Stimulated activated memory B cell treated with anti-CD40 and anti-IgM and Interleukin-4, amounts not matched to agents 10 μg/mL and 1 μg/mL and 100 μg/mL, for 72 hours (primary cell): Measurements from ENCODE around the gene VMP1.
"Not testable (repeated sequence)": the region's sequence is repeated elsewhere in the genome, so short reads cannot be mapped to it uniquely, and the experiment has no call there.

Source experiments
- ATAC-seq: fragments of 150-1000 bp; cut with Tn5 transposase; 2 replicates; pipeline ENCODE4 v1.10.0; 2021
- H3K27ac Mint-ChIP-seq: one replicate; pipeline ENCODE4 v1.8.0; 2022; ENCODE audit warnings: mild to moderate bottlenecking, mixed read lengths
- H3K27me3 Mint-ChIP-seq: one replicate; pipeline ENCODE4 v1.8.0; 2022; ENCODE audit warnings: mixed read lengths
- H3K36me3 Mint-ChIP-seq: one replicate; pipeline ENCODE4 v1.8.0; 2022; ENCODE audit warnings: mixed read lengths
- H3K4me1 Mint-ChIP-seq: one replicate; pipeline ENCODE4 v1.8.0; 2022; ENCODE audit warnings: mixed read lengths
- H3K4me3 Mint-ChIP-seq: one replicate; pipeline ENCODE4 v1.8.0; 2022; ENCODE audit warnings: mild to moderate bottlenecking, moderate library complexity, mixed read lengths
- H3K9me3 Mint-ChIP-seq: one replicate; pipeline ENCODE4 v1.8.0; 2022; ENCODE audit warnings: mixed read lengths

VMP1 gene

DNA sequence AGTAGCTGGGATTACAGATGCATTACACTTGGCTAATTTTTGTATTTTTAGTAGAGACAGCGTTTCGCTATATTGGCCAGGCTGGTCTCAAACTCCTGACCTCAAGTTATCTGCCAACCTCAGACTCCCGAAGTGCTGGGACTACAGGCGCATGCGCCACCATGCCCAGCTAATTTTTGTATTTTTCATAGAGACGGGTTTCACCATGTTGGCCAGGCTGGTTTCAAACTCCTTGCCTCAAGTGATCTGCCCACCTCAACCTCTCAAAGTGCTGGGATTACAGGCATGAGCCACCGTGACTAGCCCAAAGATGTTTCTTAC is 145.4 kb downstream of the VMP1 start:
- H3K36me3 Mint-ChIP-seq, H3K9me3 Mint-ChIP-seq, H3K4me3 Mint-ChIP-seq, ATAC-seq, H3K27me3 Mint-ChIP-seq: not testable (repeated sequence)
- Mint-ChIP-seq H3K4me1 (peaks cover 30% of the 10 kb centered on the region), H3K27ac (peak overlapping the region; percentile 55)

DNA sequence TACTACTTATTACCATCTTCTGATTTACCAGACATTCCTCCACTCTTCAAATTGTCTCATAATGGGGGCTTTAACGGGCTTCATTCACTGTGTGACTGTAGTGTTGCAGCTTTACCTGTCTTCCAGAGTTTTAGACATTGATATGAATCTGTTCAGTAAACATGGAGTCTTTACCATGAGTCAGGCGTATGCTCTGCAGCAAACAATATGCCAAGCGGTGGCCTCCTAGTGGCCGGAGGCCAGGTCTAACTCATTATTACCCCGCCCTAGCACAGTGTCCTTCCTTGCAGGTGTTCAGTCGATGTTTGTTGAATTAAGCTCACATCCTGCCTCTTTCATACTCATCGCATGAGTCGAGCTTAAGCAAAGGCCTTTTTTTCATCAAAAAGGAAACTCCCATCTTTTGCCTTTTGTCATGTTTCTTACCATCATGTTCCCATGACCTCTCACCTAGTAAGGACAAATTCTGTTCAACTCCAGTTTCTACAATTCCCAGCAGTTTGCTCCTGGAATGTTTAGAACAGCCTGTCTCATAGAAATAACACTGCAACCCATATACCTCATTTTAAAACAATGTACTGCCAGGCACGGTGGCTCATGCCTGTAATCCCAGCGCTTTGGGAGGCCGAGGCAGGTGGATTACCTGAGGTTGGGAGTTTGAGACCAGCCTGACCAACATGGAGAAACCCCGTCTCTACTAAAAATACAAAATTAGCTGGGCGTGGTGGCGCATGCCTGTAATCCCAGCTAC is 145.9 kb downstream of the VMP1 start:
- ATAC-seq: peak; percentile 87
- Mint-ChIP-seq H3K4me3 (no peak overlapping the region), H3K27ac (peak overlapping the region; percentile 55), H3K36me3 (no peaks in the 10 kb centered on the region), H3K27me3 (no peaks in the 10 kb centered on the region), H3K9me3 (peaks cover 2% of the 10 kb centered on the region), H3K4me1 (peaks cover 25% of the 10 kb centered on the region)

DNA sequence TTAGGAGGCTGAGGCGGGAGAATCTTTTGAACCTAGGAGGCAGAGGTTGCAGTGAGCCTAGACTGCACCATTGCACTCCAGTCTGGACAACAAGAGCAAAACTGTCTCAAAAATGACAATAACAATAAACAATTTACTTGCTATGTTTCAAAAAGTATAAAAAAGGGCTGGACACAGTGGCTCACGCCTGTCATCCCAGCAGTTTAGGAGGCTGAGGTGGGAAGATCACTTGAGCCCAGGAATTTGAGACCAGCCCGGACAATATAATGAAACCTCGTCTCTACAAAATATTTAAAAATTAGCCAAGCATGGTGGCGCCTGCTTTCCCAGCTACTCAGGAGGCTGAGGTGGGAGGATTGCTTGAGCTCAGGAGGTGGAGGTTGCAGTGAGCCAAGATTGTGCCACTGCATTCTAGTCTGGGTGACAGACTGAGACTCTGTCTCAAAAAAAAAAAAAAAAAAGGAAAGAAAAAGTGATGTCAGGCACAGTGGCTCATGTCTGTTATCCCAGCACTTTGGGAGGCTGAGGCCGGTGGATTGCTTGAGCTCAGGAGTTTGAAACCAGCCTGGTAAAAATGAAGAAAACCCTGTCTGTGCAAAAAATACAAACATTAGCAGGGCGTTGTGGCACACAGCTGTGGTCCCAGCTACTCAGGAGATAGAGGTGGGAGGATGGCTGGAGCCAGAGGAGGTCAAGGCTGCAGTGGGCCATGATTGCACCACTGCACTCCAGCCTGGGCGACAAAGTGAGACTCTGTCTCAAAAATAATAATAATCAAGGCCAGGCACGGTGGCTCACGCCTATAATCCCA is 146.7 kb downstream of the VMP1 start:
- Mint-ChIP-seq H3K4me1 (peaks cover 17% of the 10 kb centered on the region), H3K27ac (peak overlapping the region; percentile 55)
- not testable (repeated sequence) for H3K9me3 Mint-ChIP-seq, H3K36me3 Mint-ChIP-seq, ATAC-seq, H3K4me3 Mint-ChIP-seq, H3K27me3 Mint-ChIP-seq

DNA sequence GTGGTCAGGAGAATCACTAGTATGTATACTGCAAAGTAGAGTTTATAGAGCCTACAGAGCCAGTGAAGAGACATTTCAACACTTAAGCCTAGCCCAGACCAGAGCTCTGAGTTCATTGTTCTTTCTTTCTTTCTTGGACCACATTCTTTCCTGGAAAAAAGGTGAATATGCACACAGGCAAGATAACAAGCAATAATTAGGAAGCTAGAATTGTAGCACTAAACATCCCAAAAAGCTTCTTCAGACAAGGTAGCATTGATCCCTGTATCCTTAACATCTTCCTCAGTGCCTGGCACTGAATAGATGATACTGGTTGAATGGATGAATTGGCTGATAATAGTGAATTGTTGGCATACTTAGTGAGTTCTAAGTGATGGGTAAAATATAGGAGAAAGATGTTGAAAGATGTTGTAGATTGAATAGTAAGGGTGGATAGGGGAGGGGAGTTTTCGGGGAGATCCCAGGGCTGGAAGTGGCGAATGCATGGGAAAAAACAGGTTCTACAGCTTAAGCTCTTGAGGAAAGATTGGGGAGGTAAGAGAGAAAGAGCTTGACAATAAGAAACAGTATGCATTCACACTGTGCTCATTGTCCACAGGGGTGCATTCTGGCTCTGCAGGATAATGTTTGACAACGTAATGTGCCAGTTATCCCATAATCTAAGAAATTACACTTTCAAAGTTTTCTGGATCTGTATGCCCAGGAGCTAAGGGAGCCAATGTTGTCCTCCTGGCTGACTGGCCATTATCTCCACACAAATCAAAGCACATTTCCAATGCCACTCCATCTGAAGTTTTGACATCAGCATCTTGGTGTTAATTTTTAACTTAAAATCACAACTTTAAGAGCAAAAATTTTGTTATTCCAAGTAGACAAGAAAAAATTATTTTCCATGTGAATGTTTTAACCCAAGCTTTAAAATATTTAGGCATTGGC is 149.7 kb downstream of the VMP1 start:
- Mint-ChIP-seq H3K27ac (peak overlapping the region; percentile 51), H3K4me3 (no peak overlapping the region), H3K36me3 (peaks cover 6% of the 10 kb centered on the region), H3K9me3 (peaks cover 2% of the 10 kb centered on the region), H3K4me1 (peaks cover 11% of the 10 kb centered on the region), H3K27me3 (no peaks in the 10 kb centered on the region)
- ATAC-seq: no peak

DNA sequence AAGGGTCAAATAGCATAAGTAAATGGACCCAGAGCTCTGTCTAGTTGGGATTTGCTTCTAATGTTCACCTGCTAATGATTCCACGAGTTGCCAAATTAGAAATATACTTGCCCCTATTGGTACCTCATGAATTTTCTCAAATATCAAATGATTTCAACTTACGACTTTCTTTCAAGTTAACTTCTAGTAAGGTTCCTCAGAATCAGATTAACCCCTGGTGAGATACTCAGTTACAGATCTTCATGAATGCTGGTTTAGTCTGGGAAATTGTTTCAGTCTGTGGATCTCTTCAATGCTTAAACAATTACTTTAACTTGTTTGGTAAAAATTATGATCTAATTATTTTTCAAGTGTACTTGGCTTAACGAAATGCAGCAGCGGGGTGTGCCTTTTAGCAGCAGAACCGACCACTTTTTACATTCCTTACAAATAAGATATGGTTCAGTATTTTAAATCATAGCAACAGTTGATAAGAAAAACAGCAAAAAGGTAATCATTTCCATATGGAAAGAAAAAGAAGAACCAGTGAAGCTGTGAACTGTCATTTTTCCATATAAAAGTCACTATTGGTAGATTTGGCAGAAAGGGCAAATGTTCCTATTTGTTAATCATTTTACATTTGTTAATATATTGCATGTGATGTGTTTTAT is 150.8 kb downstream of the VMP1 start:
- no peaks in the 10 kb centered on the region for H3K27me3 Mint-ChIP-seq
- peaks cover 6% of the 10 kb centered on the region for H3K36me3 Mint-ChIP-seq
- ATAC-seq: no peak
- no peak overlapping the region for H3K4me3 Mint-ChIP-seq
- H3K4me1 Mint-ChIP-seq: peaks cover 5% of the 10 kb centered on the region
- H3K9me3 Mint-ChIP-seq: no peaks in the 10 kb centered on the region
- no peak overlapping the region for H3K27ac Mint-ChIP-seq

DNA sequence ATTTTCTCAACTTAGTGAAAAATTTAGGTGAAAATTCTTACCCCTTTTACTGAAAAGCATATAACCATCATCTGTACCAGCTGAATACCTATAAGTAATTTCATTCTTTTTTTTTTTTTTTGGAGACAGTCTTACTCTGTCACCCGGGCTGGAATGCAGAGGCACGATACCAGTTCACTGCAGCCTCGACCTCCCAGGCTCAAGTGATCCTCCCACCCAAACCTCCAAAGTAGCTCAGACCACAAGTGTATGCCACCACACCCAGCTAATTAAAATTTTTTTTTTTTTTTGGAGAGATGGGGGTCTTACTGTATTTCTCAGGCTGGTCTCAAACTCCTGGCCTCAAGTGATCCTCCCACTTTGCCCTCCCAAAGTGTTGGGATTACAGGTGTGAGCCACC is 151.5 kb downstream of the VMP1 start:
- Mint-ChIP-seq H3K27ac (no peak overlapping the region), H3K4me3 (no peak overlapping the region), H3K36me3 (peaks cover 6% of the 10 kb centered on the region), H3K9me3 (no peaks in the 10 kb centered on the region), H3K4me1 (no peaks in the 10 kb centered on the region), H3K27me3 (no peaks in the 10 kb centered on the region)
- no peak for ATAC-seq

DNA sequence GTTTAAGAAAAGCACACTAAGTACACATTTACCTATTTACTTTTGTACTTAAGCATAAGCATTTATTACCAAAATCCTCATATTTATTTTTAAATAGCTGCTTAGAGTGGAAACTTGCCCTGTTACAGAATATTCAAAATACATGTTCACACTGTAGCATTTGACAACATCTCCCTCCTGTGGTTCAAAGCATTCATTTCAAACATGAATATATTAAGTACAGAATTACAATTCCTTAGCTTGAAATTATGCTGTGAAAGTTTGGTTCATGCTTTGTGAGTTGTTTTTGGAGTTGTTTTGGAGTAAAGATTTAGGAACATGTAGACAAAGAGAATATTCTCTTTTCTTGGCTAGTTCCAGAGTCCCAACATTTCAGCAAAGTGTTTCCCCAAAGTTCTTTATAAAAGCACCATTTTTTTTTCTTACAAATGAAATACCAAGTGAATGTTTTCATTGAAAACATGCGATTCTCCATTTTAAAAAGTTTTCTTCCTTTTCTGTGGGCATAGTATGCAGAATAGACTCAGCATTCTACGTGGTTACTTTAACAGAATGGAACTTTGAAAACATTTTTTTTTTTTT is 152.1 kb downstream of the VMP1 start:
- H3K4me3 Mint-ChIP-seq: no peak overlapping the region
- H3K9me3 Mint-ChIP-seq: no peaks in the 10 kb centered on the region
- peaks cover 6% of the 10 kb centered on the region for H3K36me3 Mint-ChIP-seq
- no peaks in the 10 kb centered on the region for H3K27me3 Mint-ChIP-seq
- H3K4me1 Mint-ChIP-seq: no peaks in the 10 kb centered on the region
- no peak for ATAC-seq
- H3K27ac Mint-ChIP-seq: no peak overlapping the region

DNA sequence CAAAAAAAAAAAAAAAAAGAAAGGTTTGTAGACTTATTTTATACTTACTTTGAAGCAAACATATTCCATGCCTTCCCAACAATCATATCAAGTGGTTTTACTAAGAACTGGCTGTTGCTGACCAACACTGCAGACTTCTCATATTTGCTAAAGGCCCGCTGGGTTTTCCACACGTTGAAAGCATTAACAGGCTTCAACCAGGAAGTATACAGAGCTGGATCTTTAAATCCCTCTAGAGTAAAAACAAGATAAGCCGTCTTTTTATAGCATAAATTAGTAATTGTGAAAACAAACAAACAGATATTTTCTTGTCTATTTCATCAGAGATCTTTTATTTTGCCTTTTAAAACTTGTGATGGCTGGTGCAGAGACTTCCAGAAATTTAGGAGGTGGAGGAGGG is 156.2 kb downstream of the VMP1 start:
- H3K4me3 Mint-ChIP-seq: no peak overlapping the region
- no peaks in the 10 kb centered on the region for H3K9me3 Mint-ChIP-seq
- peaks cover 6% of the 10 kb centered on the region for H3K36me3 Mint-ChIP-seq
- H3K4me1 Mint-ChIP-seq: no peaks in the 10 kb centered on the region
- H3K27ac Mint-ChIP-seq: no peak overlapping the region
- no peaks in the 10 kb centered on the region for H3K27me3 Mint-ChIP-seq
- ATAC-seq: no peak

DNA sequence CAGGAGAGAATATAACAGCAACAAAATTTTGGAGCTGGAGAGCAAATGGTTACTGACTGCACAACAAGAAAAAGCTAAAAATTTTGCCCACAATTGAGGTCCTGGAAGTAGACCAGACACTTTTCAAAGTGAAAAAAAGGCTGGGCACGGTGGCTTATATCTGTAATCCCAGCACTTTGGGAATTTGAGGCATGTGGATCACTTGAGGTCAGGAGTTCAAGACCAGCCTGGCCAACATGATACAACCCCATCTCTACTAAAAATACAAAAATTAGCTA is 162.4 kb downstream of the VMP1 start:
- no peak for ATAC-seq
- Mint-ChIP-seq H3K36me3 (peaks cover 10% of the 10 kb centered on the region), H3K27ac (no peak overlapping the region)

DNA sequence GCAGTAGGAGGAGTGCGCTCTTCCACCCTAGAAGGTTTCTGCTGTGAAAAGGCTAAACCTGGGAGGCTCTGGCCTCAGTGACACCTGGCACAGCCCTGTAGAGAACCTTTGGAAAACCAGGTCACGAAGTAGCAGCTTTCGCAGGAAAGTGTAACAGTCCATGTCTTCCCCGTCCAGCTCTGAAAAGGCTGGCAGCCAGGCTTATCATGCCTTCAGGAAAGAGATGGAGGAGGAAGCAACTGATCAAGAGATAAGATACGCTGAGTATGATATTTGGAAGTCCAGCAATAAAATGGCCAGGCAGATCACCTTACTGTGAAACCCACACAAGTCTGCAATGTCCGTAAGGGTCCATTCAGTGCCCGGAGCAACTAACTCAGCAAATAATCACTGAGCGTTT is 163.0 kb downstream of the VMP1 start:
- Mint-ChIP-seq H3K4me1 (no peaks in the 10 kb centered on the region), H3K9me3 (no peaks in the 10 kb centered on the region), H3K4me3 (no peak overlapping the region), H3K27ac (no peak overlapping the region), H3K36me3 (peaks cover 10% of the 10 kb centered on the region), H3K27me3 (no peaks in the 10 kb centered on the region)
- no peak for ATAC-seq

More for the DNA sequence above, 162.4 kb downstream of the VMP1 start:
- H3K4me3 Mint-ChIP-seq: no peak overlapping the region
- no peaks in the 10 kb centered on the region for H3K27me3 Mint-ChIP-seq
- H3K9me3 Mint-ChIP-seq: no peaks in the 10 kb centered on the region
- no peaks in the 10 kb centered on the region for H3K4me1 Mint-ChIP-seq

DNA sequence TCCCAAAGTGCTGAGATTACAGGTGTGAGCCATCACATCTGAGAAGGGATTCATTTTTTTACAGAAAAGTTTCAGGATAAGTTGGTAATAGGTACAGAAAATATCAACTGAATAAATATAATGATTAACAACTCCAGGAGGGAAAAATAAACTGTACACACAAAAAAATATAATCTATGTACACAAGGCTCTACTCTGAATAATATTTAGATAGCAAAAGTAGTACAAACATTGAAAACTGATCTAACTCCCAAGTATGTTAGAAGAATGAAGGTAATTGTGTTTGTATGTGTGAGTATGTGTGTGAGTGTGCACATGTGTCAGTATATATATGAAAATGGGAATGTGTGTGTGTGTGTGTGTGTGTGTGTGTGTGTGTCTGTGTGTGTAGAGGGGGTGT is 164.9 kb downstream of the VMP1 start:
- H3K4me1 Mint-ChIP-seq: no peaks in the 10 kb centered on the region
- ATAC-seq: no peak
- H3K27ac Mint-ChIP-seq: no peak overlapping the region
- H3K4me3 Mint-ChIP-seq: no peak overlapping the region
- peaks cover 18% of the 10 kb centered on the region for H3K36me3 Mint-ChIP-seq
- H3K27me3 Mint-ChIP-seq: no peaks in the 10 kb centered on the region
- no peaks in the 10 kb centered on the region for H3K9me3 Mint-ChIP-seq

DNA sequence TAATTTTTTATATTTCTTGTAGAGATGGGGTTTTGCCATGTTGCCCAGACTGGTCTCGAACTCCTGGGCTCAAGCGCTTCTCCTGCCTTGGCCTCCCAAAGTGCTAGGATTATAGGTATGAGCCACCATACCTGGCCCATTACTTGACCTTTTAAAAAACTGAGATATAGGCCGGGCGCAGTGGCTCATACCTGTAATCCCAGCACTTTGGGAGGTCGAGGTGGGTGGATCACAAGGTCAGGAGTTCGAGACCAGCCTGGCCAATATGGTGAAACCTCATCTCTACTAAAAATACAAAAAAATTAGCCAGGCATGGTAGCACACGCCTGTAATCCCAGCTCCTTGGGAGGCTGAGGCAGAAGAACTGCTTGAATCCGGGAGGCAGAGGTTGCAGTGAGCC is 166.0 kb downstream of the VMP1 start:
- not testable (repeated sequence) for H3K4me3 Mint-ChIP-seq, H3K27ac Mint-ChIP-seq, ATAC-seq, H3K9me3 Mint-ChIP-seq, H3K4me1 Mint-ChIP-seq, H3K27me3 Mint-ChIP-seq
- H3K36me3 Mint-ChIP-seq: peaks cover 28% of the 10 kb centered on the region

DNA sequence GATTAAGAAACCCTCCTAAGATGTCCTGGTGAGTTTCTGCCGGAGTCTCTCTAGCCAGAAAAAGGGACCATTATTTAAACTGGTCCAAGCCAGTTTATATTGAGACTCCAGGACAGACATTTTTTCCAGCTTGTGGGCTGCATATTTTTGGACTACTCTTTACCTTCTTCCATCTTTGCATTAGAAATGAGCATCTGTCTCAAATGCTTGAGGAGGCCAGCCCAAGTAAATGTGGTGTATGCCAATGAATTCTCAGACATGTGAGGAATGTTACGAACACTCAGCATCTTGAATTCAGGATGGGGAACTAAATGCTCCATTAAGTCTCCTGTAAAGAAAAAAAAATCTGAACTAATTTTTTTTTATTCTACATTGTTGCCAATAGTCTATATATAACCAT is 166.9 kb downstream of the VMP1 start:
- ATAC-seq: no peak
- Mint-ChIP-seq H3K4me1 (no peaks in the 10 kb centered on the region), H3K4me3 (no peak overlapping the region), H3K27me3 (no peaks in the 10 kb centered on the region), H3K9me3 (no peaks in the 10 kb centered on the region), H3K36me3 (peaks cover 28% of the 10 kb centered on the region), H3K27ac (no peak overlapping the region)

DNA sequence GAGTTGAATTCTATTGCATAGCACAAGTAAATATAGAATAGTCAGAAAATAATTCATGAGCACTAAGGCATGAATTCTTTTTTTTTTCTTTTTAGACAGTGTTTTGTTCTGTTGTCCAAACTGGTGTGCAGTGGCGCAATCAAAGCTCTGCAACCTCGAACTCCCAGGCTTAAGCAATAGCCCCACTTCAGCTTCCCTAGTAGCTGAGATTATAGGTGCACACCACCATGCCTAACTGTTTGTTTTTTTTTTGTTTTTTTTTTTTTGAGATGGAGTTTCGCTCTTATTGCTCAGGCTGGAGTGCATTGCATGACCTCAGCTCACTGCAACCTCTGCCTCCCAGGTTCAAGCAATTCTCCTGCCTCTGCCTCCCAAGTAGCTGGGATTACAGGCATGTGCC is 168.7 kb downstream of the VMP1 start:
- no peak for ATAC-seq
- Mint-ChIP-seq H3K4me3 (no peak overlapping the region), H3K9me3 (no peaks in the 10 kb centered on the region), H3K4me1 (no peaks in the 10 kb centered on the region), H3K36me3 (peaks cover 35% of the 10 kb centered on the region), H3K27ac (no peak overlapping the region), H3K27me3 (no peaks in the 10 kb centered on the region)

DNA sequence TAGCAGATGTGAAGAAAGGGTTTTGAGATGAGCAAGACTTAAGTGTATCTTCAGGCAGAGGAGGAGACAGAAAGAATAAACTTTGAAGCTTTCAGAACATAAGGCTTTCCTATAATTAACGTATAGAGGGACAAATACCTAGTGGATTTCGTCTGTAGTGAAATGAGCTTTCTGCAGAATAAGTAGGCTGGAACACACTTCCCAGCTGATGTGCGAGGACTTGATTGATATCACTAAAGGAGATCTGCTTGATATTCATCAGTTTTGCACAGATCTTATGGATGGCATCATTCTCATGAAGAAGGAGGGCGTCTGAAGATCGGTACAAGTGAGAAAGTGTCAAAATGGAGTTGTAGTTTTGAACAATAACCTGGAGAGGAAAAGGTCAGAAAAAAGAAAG is 170.5 kb downstream of the VMP1 start:
- no peak overlapping the region for H3K4me3 Mint-ChIP-seq
- H3K36me3 Mint-ChIP-seq: peaks cover 38% of the 10 kb centered on the region
- H3K27me3 Mint-ChIP-seq: no peaks in the 10 kb centered on the region
- no peaks in the 10 kb centered on the region for H3K9me3 Mint-ChIP-seq
- ATAC-seq: no peak
- H3K4me1 Mint-ChIP-seq: no peaks in the 10 kb centered on the region
- H3K27ac Mint-ChIP-seq: no peak overlapping the region
